ENCODE data around the gene LRBA. TPM values are rescaled to one million over a fixed set of nuclear protein-coding genes. Genes with fewer than 3 reads are reported as not detected.

The LRBA gene
- total and polyA plus RNA-seq, 8 donors: 43.3 to 62.5 (median 52.3) TPM

DNA sequence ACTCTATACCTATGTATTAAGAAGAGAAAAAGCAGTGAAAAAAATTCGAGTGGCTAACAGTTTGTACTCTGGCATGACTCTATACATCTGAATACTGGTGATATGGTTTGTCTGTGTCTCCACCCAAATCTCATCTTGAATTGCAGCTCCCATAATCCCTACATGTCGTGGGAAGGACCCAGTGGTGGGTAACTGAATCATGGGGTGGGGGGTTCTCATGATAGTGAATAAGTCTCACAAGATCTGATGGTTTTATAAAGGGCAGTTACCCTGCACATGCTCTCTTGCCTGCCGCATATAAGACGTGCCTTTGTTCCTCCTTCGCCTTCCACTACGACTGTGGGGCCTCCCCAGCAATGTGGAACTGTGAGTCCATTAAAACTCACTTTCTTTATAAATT, 70.4 kb downstream of the LRBA start:
- ATAC-seq (no peak), DNase-seq (no peak)
- Histone ChIP-seq H3K27ac (no peak overlapping the region), H3K27me3 (no peaks in the 10 kb centered on the region), H3K9me3 (no peaks in the 10 kb centered on the region), H3K4me3 (no peak overlapping the region), H3K4me1 (no peaks in the 10 kb centered on the region), H3K36me3 (no peaks in the 10 kb centered on the region)
- intact Hi-C loops (cut with DNase I): no loop called here
- TF ChIP-seq, protein P1, sequence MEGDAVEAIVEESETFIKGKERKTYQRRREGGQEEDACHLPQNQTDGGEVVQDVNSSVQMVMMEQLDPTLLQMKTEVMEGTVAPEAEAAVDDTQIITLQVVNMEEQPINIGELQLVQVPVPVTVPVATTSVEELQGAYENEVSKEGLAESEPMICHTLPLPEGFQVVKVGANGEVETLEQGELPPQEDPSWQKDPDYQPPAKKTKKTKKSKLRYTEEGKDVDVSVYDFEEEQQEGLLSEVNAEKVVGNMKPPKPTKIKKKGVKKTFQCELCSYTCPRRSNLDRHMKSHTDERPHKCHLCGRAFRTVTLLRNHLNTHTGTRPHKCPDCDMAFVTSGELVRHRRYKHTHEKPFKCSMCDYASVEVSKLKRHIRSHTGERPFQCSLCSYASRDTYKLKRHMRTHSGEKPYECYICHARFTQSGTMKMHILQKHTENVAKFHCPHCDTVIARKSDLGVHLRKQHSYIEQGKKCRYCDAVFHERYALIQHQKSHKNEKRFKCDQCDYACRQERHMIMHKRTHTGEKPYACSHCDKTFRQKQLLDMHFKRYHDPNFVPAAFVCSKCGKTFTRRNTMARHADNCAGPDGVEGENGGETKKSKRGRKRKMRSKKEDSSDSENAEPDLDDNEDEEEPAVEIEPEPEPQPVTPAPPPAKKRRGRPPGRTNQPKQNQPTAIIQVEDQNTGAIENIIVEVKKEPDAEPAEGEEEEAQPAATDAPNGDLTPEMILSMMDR (IDR thresholded peaks at IDR 0.05): no peak

DNA sequence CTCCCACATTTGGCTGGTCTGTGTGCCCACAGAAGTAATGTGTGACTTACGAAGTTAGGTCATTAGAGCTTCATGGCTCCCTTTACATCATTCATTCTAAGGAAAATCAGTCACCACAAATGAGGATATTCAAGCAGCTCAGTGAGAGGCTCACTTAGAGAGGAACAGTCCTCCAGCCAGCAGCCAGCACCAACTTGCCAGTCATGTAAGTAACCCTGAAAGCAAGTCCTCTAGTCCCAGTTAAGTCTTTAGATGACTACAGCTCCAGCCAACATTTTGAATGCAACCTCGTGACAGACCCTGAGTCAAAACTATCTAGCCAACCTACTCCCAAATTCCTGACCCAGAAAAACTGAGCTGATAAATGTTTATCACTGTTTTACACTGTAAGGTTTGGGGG, 71.3 kb downstream of the LRBA start:
- intact Hi-C loops (cut with DNase I): no loop called here
- DNase-seq: no peak
- TF ChIP-seq, protein P1 (IDR thresholded peaks at IDR 0.05): no peak
- H3K36me3 ChIP-seq: no peaks in the 10 kb centered on the region
- H3K27me3 ChIP-seq: no peaks in the 10 kb centered on the region
- no peak overlapping the region for H3K4me3 ChIP-seq
- ATAC-seq: peak; percentile 84
- H3K4me1 ChIP-seq: no peaks in the 10 kb centered on the region
- H3K27ac ChIP-seq: no peak overlapping the region
- H3K9me3 ChIP-seq: no peaks in the 10 kb centered on the region

DNA sequence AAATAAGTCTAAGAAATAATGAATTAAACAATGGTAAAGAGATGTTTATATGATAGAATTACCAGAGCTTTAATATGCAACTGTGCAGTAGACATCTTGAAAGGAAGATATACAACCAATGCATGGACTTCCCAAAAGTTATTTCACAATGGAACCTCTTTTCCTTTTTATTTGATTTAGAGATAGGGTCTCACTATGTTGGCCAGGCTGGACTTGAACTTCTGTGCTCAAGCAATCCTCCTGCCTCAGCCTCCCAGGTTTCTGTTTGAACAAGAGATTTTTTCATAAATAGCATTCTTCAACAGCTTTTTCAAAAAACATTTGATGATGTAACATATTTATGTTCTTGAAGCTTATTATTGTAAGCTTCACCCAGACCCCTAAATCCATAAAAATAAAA, 72.0 kb downstream of the LRBA start:
- H3K4me1 ChIP-seq: no peaks in the 10 kb centered on the region
- H3K27ac ChIP-seq: no peak overlapping the region
- H3K4me3 ChIP-seq: no peak overlapping the region
- H3K27me3 ChIP-seq: no peaks in the 10 kb centered on the region
- no peaks in the 10 kb centered on the region for H3K9me3 ChIP-seq
- ATAC-seq: no peak
- H3K36me3 ChIP-seq: no peaks in the 10 kb centered on the region
- TF ChIP-seq, protein P1 (IDR thresholded peaks at IDR 0.05): no peak
- no peak for DNase-seq
- intact Hi-C loops (cut with DNase I): no loop called here

DNA sequence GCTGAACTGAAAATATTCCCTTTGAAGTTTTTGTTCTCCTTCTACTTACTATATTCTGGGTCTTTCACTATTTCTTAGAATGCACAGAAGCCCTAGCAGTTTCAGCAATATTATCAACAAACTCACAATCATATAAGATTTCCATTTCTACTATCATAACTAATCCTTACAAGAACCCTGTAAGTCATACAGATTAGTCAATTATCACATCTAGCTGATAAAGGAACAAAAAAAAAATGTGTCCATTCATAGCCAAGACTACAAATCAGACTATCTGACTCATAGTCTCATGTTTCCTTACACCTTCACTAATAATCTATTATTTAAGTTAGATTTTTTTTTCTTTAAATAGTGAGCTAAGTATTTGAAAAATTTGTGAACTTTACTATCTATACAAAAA, 72.5 kb downstream of the LRBA start:
- TF ChIP-seq, protein P1 (IDR thresholded peaks at IDR 0.05): no peak
- ATAC-seq: no peak
- Histone ChIP-seq H3K4me3 (no peak overlapping the region), H3K27me3 (no peaks in the 10 kb centered on the region), H3K4me1 (no peaks in the 10 kb centered on the region), H3K27ac (no peak overlapping the region), H3K9me3 (no peaks in the 10 kb centered on the region), H3K36me3 (no peaks in the 10 kb centered on the region)
- intact Hi-C loops (cut with DNase I): no loop called here
- no peak for DNase-seq

DNA sequence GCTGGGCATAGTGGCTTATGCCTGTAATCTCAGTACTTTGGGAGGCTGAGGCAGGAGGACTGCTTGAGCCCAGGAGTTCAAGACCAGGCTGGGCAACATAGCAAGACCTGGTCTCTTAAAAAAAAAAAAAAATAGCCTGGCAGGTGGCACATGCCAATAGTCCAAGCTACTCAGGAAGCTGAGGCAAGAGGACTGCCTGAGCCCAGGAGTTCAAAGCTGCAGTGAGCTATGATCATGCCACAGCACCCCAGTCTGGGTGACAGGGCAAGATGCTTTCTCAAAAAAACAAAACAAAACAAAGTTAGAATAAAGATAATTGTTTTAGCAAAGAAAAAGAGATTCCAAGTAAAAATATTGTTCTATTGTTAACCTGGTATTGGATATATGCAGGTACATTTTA, 75.0 kb downstream of the LRBA start:
- TF ChIP-seq, protein P1 (IDR thresholded peaks at IDR 0.05): no peak
- Histone ChIP-seq H3K36me3 (no peaks in the 10 kb centered on the region), H3K27ac (no peak overlapping the region), H3K4me3 (no peak overlapping the region), H3K4me1 (no peaks in the 10 kb centered on the region), H3K27me3 (no peaks in the 10 kb centered on the region), H3K9me3 (no peaks in the 10 kb centered on the region)
- ATAC-seq (no peak), DNase-seq (no peak)
- intact Hi-C loops (cut with DNase I): no loop called here
